Measurements from ENCODE around the gene EVI5.
A peak's percentile ranks its signal among the peaks of the same experiment; 100 is the strongest.

DNA sequence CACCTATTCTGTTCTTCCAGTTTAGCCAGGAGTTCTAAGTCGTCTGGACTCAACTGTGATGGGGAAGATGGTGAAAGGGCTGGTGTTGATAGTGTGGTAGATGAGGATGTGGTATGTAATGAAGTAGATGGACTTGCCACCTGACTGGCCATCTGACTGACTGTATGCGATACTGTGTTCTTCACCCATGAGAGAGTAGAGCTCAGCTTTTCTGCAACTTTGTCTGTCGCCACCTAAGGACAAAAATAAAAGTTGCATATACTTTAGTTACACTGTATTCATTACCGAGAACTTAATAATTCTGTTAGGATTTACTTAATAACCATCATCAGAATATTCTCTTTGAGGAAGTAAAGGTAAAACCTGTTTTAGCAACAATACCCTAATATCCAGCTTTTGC is 48.5 kb downstream of the EVI5 start:
- TF ChIP-seq, protein P1, sequence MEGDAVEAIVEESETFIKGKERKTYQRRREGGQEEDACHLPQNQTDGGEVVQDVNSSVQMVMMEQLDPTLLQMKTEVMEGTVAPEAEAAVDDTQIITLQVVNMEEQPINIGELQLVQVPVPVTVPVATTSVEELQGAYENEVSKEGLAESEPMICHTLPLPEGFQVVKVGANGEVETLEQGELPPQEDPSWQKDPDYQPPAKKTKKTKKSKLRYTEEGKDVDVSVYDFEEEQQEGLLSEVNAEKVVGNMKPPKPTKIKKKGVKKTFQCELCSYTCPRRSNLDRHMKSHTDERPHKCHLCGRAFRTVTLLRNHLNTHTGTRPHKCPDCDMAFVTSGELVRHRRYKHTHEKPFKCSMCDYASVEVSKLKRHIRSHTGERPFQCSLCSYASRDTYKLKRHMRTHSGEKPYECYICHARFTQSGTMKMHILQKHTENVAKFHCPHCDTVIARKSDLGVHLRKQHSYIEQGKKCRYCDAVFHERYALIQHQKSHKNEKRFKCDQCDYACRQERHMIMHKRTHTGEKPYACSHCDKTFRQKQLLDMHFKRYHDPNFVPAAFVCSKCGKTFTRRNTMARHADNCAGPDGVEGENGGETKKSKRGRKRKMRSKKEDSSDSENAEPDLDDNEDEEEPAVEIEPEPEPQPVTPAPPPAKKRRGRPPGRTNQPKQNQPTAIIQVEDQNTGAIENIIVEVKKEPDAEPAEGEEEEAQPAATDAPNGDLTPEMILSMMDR (IDR thresholded peaks at IDR 0.05; ENCODE audit: poor library complexity): peak; percentile 29
- no peak for TF ChIP-seq EZH2 (IDR thresholded peaks at IDR 0.05; ENCODE audit: borderline replicate concordance)
- no peak for TF ChIP-seq EZH2phosphoT487 (IDR thresholded peaks at IDR 0.05; ENCODE audit: low read depth, severe bottlenecking, unreplicated experiment)

All from hepatocyte (in vitro differentiated cells).